CD14-positive monocyte (primary cell): ENCODE data around the gene RNF223. TPM values are rescaled to one million over a fixed set of nuclear protein-coding genes. Genes with fewer than 3 reads are reported as not detected.
A peak's percentile ranks its signal among the peaks of the same experiment; 100 is the strongest.

Experiments used
- DNase-seq, 3 donors: peaks; one replicate each; pipeline ENCODE4 v3.0.0-alpha.2; 2011 to 2022
- H2AFZ ChIP-seq: 2 replicates; pipeline ENCODE4 v1.6.0; 2012; ENCODE audit warnings: mild to moderate bottlenecking, low read depth, low read length, inconsistent platforms; ENCODE audit not compliant: insufficient read depth, poor library complexity, severe bottlenecking
- H3K27ac ChIP-seq, 2 donors: 1 replicate in 1 of 2; 2 replicates in 1 of 2; pipeline ENCODE4 v1.5.1; 2012 to 2013; ENCODE audit warnings: low read length in 2 of 2, control low read depth in 1 of 2, inconsistent platforms in 1 of 2, low read depth in 1 of 2, mild to moderate bottlenecking in 1 of 2
- H3K27me3 ChIP-seq, 2 donors: one replicate each; pipeline versions ENCODE4 v1.6.0 to v1.6.1; 2011 to 2013; ENCODE audit warnings: low read length in 2 of 2; ENCODE audit not compliant: control insufficient read depth in 2 of 2, insufficient read depth in 2 of 2
- H3K36me3 ChIP-seq, 2 donors: replicated peaks in 1 of 2; 1 replicate in 1 of 2; 2 replicates in 1 of 2; pipeline versions ENCODE4 v1.5.1 to v1.6.1; 2012 to 2013; ENCODE audit warnings: low read length in 2 of 2, control low read depth in 1 of 2, inconsistent platforms in 1 of 2, mild to moderate bottlenecking in 1 of 2; ENCODE audit not compliant: insufficient read depth in 2 of 2, control insufficient read depth in 1 of 2
- H3K4me1 ChIP-seq, 2 donors: 1 replicate in 1 of 2; 2 replicates in 1 of 2; pipeline versions ENCODE4 v1.5.1 to v1.6.1; 2012 to 2013; ENCODE audit warnings: low read length in 2 of 2, control low read depth in 1 of 2, inconsistent platforms in 1 of 2, mild to moderate bottlenecking in 1 of 2, moderate library complexity in 1 of 2; ENCODE audit not compliant: insufficient read depth in 2 of 2, control insufficient read depth in 1 of 2
- H3K4me2 ChIP-seq: replicated peaks from 2 replicates; pipeline ENCODE3; 2012; ENCODE audit warnings: low read length, moderate library complexity, mild to moderate bottlenecking; ENCODE audit not compliant: poor library complexity, severe bottlenecking; ENCODE audit errors: extremely low read depth
- H3K4me3 ChIP-seq, 3 experiments: fragments of 200-600 bp in 1 of 3; sonication (generic) in 1 of 3; replicated peaks in 1 of 3; 1 replicate in 2 of 3; 2 replicates in 1 of 3; pipeline ENCODE4 v1.5.1; 2011 to 2013; ENCODE audit warnings: low read length in 3 of 3, mild to moderate bottlenecking in 3 of 3, control low read depth in 2 of 3, low read depth in 2 of 3, inconsistent platforms in 1 of 3, moderate library complexity in 1 of 3
- H3K79me2 ChIP-seq: 2 replicates; pipeline ENCODE4 v1.6.0; 2012; ENCODE audit warnings: mild to moderate bottlenecking, control low read depth, inconsistent platforms, low read length, moderate library complexity; ENCODE audit not compliant: insufficient read depth
- H3K9ac ChIP-seq: 2 replicates; pipeline ENCODE4 v1.6.0; 2017; ENCODE audit warnings: low read length, mild to moderate bottlenecking; ENCODE audit not compliant: insufficient read depth, poor library complexity, severe bottlenecking
- H3K9me3 ChIP-seq, 2 donors: replicated peaks in 1 of 2; 1 replicate in 1 of 2; 2 replicates in 1 of 2; pipeline versions ENCODE4 v1.5.1 to v1.6.1; 2012 to 2013; ENCODE audit warnings: low read length in 2 of 2, control low read depth in 1 of 2; ENCODE audit not compliant: control insufficient read depth in 1 of 2, insufficient read depth in 1 of 2
- H4K20me1 ChIP-seq: 2 replicates; pipeline ENCODE4 v1.6.0; 2012; ENCODE audit warnings: mild to moderate bottlenecking, low read length, control low read depth, moderate library complexity; ENCODE audit not compliant: insufficient read depth
- H3K27ac Mint-ChIP-seq, 7 donors: one replicate each; pipeline ENCODE4 v1.8.0; 2020; ENCODE audit warnings: mild to moderate bottlenecking in 7 of 7, mixed read lengths in 7 of 7, moderate library complexity in 6 of 7, inconsistent platforms in 2 of 7
- H3K27me3 Mint-ChIP-seq, 3 donors: one replicate each; pipeline ENCODE4 v1.8.0; 2021 to 2022; ENCODE audit warnings: low read depth in 3 of 3, mild to moderate bottlenecking in 3 of 3, mixed read lengths in 3 of 3, moderate library complexity in 3 of 3, inconsistent platforms in 1 of 3
- H3K36me3 Mint-ChIP-seq, 2 donors: one replicate each; pipeline ENCODE4 v1.8.0; 2020; ENCODE audit warnings: mixed read lengths in 2 of 2, inconsistent platforms in 1 of 2, mild to moderate bottlenecking in 1 of 2
- H3K4me1 Mint-ChIP-seq: one replicate; pipeline ENCODE4 v1.8.0; 2020; ENCODE audit warnings: mild to moderate bottlenecking, mixed read lengths
- H3K4me3 Mint-ChIP-seq, 2 donors: one replicate each; pipeline ENCODE4 v1.8.0; 2020; ENCODE audit warnings: mild to moderate bottlenecking in 2 of 2, mixed read lengths in 2 of 2, moderate library complexity in 1 of 2
- H3K9me3 Mint-ChIP-seq, 7 donors: one replicate each; pipeline ENCODE4 v1.8.0; 2020 to 2022; ENCODE audit warnings: mixed read lengths in 7 of 7, mild to moderate bottlenecking in 6 of 7, moderate library complexity in 6 of 7, inconsistent platforms in 2 of 7
- WGBS: methylation state at CpG from one replicate; pipeline ENCODE4 v1.1.5; 2013; ENCODE audit warnings: missing lambda C conversion rate; ENCODE audit not compliant: insufficient coverage; 5-methylcytosine and 5-hydroxymethylcytosine counted together
- intact Hi-C, 2 donors: fragments of 100-400 bp; cut with micrococcal nuclease; formaldehyde crosslinking; loops; one replicate each; pipeline versions ENCODE4 v1.15.0 to v1.15.1; 2023
- polyA plus RNA-seq, 3 donors: library from polyadenylated mRNA; depleted of rRNA in 1 of 3; unstranded in 2 of 3; stranded (reverse) in 1 of 3; fragments of 300-500 nt in 2 of 3; fragments of >200 nt in 1 of 3; fragmentation: Illumina TruSeq in 2 of 3; gene quantifications; 1 replicate in 2 of 3; 2 replicates in 1 of 3; pipeline ENCODE4 v1.2.3, GENCODE V29; 2012 to 2021
- TF ChIP-seq, protein P1 (sequence below): fragments of 200-600 bp; IDR thresholded peaks from one replicate; pipeline ENCODE4 v1.8.0; 2022; ENCODE audit warnings: antibody characterized with exemption, mild to moderate bottlenecking

The RNF223 gene
- polyA plus RNA-seq, 3 donors = not detected

DNA sequence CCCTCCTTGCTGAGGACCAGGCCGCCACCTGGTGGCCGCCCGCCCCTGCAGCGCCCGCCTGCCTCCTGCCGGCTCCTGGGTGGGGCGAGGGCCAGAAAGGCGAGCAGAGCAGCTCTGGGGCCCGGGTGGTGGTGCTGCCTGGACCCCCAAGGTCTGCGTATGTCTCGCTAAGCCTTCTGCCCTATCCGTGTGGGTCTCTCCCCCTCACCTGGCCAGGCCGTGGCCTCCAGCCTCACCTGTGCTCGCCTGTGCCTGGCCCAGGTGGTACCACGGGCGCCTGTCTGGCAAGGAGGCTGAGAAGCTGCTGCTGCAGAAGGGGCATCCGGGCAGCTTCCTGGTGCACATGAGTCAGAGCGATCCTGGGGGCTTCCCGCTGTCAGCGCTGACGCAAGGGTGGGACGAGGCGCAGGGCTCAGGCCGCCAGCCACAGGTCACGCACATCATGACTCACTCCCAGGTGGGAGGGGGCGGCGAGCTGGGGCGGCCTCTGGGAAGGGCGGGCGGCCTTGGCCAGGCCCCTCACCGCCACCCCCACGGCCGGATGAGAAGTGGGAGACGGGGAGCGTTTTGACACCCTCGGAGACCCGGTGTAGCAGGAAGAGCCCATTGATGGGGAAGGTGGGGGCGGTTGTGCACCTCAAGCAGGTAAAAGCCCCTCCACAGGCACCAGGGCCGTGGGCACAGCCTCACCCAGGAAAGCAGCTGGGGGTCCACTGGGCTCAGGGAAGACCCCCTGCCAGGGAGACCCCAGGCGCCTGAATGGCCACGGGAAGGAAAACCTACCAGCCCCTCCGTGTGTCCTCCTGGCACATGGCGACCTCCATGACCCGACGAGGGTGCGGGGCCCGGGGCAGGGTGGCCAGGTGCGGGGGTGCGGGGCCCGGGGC, 9.9 kb downstream of the RNF223 start:
- peaks cover 17% of the 10 kb centered on the region for H3K4me1 Mint-ChIP-seq
- Histone ChIP-seq H3K27me3 (peaks cover 6 to 55% of the 10 kb centered on the region in 2 donors), H3K9ac (no peak overlapping the region), H3K36me3 (no peaks in the 10 kb centered on the region), H3K9me3 (peaks cover 0 to 3% of the 10 kb centered on the region in 2 donors), H3K4me1 (peaks cover 25 to 37% of the 10 kb centered on the region in 2 donors), H3K79me2 (no peaks in the 10 kb centered on the region), H4K20me1 (no peaks in the 10 kb centered on the region), H3K27ac (peak overlapping the region in 1 of 2 donors; percentile 16), H3K4me2 (no peak overlapping the region), H2AFZ (no peak overlapping the region), H3K4me3 (no peak overlapping the region)
- TF ChIP-seq, protein P1, sequence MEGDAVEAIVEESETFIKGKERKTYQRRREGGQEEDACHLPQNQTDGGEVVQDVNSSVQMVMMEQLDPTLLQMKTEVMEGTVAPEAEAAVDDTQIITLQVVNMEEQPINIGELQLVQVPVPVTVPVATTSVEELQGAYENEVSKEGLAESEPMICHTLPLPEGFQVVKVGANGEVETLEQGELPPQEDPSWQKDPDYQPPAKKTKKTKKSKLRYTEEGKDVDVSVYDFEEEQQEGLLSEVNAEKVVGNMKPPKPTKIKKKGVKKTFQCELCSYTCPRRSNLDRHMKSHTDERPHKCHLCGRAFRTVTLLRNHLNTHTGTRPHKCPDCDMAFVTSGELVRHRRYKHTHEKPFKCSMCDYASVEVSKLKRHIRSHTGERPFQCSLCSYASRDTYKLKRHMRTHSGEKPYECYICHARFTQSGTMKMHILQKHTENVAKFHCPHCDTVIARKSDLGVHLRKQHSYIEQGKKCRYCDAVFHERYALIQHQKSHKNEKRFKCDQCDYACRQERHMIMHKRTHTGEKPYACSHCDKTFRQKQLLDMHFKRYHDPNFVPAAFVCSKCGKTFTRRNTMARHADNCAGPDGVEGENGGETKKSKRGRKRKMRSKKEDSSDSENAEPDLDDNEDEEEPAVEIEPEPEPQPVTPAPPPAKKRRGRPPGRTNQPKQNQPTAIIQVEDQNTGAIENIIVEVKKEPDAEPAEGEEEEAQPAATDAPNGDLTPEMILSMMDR = peak; percentile 93
- H3K36me3 Mint-ChIP-seq = peaks cover 0 to 2% of the 10 kb centered on the region in 2 donors
- H3K27me3 Mint-ChIP-seq = peaks cover 51 to 78% (median 67%) of the 10 kb centered on the region in 3 donors
- no peak overlapping the region for H3K27ac Mint-ChIP-seq
- H3K9me3 Mint-ChIP-seq = peaks cover 0 to 8% (median 3%) of the 10 kb centered on the region in 7 donors
- WGBS = 6% methylated on average over 29 of the region's 50 CpGs
- intact Hi-C loops = loop anchor here (5.0 to 10.0 kb wide), 2 partner anchors 79 to 82 kb away; partner anchors contain the start of gene PERM1 (in 2 of the 2)
- peak; percentile 86 to 98 (median 90) for DNase-seq
- H3K4me3 Mint-ChIP-seq = peak overlapping the region in 1 of 2 donors; percentile 31

DNA sequence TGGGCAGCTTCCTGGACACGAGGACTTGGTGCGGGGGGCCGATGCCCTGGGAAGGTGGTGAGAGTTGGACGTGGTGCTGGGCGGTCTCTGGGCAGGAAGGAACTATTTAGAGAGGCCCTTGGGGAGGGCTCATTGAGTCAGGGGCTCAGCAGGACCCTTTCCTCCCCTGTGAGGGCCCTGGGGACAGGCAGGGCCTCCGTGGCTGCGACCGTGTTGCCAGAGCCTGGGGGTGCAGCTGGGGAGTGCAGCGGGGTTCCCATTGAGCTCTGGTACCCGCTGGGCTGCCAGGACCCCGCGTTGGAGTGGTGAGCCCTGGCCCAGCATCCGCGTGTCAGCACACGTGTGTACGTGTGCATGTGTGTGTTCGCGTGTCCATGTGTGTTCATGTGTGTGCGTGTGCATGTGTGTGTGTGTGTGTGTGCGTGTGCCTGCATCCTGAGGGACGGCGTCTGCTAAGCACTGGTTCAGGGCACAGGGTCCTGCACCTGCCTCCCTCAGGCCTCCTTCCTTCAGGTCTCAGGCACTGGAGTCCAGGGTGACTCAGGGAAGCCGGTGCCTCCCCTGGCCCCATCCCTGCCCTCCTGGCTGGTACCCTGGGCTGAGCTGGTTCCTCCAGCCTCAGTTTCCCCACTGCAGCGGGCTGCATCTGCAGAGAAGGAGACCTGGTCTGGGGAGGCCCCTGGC, 10.7 kb downstream of the RNF223 start:
- Histone ChIP-seq H3K27me3 (peaks cover 6 to 62% of the 10 kb centered on the region in 2 donors), H3K36me3 (no peaks in the 10 kb centered on the region), H3K9me3 (peaks cover 0 to 3% of the 10 kb centered on the region in 2 donors), H3K4me3 (no peak overlapping the region), H3K4me2 (no peak overlapping the region), H3K79me2 (no peaks in the 10 kb centered on the region), H4K20me1 (no peaks in the 10 kb centered on the region), H2AFZ (no peak overlapping the region), H3K27ac (peak overlapping the region in 1 of 2 donors; percentile 16), H3K4me1 (peaks cover 29 to 37% of the 10 kb centered on the region in 2 donors), H3K9ac (no peak overlapping the region)
- Mint-ChIP-seq H3K4me3 (peak overlapping the region in 1 of 2 donors; percentile 82), H3K27ac (peak overlapping the region in 4 of 7 donors; percentile 30 to 86 (median 54)), H3K9me3 (peaks cover 0 to 10% (median 4%) of the 10 kb centered on the region in 7 donors), H3K36me3 (peaks cover 0 to 2% of the 10 kb centered on the region in 2 donors), H3K4me1 (peaks cover 21% of the 10 kb centered on the region), H3K27me3 (peaks cover 56 to 84% (median 73%) of the 10 kb centered on the region in 3 donors)
- TF ChIP-seq, protein P1 = no peak
- intact Hi-C loops = loop anchor here (5.0 to 10.0 kb wide), 2 partner anchors 79 to 81 kb away; partner anchors contain the start of gene PERM1 (in 2 of the 2)
- 56% methylated on average over 21 of the region's 24 CpGs for WGBS
- no peak for DNase-seq
